ENCODE measurements around the gene TRPV4.

- TF ChIP-seq CTCF (IDR thresholded peaks at IDR 0.05; ENCODE audit: borderline replicate concordance, extremely low read depth, low read length, poor library complexity, severe bottlenecking) (peak; percentile 78), EZH2 (IDR thresholded peaks at IDR 0.05; ENCODE audit: borderline replicate concordance, low read depth, low read length, severe bottlenecking) (no peak)
Measured at GRCh38 chr12:109880043-109880931, 47.1 kb upstream of the TRPV4 start, which contains the start of gene GLTP.

Measured in DND-41 (cell line).